Activated gamma-delta T cell treated with Interleukin-2 at 50 U/mL for 16 hours (primary cell): ENCODE results near the gene ZNF28.
"Not testable (repeated sequence)": the region's sequence is repeated elsewhere in the genome, so short reads cannot be mapped to it uniquely, and the experiment has no call there.

Experiments used
- DNase-seq: peaks from one replicate; pipeline ENCODE4 v3.0.0-alpha.2; 2020

ZNF28 gene

GRCh38 chr19:52756447-52756846 is 65.0 kb downstream of the ZNF28 start:
- DNase-seq, result not testable (repeated sequence)

DNA sequence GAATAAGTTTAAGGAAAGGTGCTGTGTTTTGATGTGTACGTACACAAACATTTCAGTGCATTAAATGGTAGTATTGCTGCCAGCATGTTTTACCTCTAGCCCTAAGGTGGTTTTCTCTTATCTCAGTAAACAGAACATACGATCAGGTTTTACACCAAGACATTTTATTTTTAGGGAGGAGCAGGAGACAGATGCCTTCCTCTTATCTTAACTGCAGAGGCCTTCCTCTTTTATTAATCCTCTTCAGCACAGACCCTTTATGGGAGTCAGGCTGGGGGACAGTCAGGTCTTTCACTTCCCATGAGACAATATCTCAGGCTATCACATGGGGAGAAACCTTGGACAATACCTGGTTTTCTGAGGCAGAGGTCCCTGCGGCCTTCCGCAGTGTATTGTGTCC is 71.7 kb downstream of the ZNF28 start:
- no peak for DNase-seq

DNA sequence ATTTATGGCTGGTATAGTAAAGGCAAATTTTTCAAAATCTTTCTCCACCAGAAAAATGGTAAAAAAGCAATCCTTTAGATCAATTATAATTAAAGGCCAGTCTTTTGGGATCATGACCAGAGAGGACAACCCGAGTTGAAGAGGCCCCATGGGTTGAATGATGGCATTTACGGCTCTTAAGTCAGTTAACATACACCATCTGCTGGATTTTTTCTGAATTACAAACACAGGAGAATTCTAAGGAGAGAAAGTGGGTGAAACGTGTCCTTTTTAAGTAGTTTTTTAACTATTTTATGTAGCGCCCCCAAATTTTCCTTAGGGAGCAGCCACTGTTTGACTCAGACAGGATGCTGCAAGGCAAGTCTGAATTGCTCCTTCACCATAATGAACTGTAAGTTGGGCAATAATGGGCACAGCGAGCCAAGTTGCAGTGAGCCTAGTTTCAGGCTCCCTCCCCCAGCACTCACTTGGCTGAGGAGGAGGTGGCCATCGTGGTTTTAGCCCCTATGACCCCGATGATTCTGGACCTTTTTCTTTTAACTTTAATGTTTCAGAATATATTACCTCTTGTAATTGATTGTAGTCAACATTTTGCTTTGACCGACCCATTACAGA is 73.0 kb downstream of the ZNF28 start:
- DNase-seq, result no peak
